ENCODE data around the gene SLC37A1.

DNA sequence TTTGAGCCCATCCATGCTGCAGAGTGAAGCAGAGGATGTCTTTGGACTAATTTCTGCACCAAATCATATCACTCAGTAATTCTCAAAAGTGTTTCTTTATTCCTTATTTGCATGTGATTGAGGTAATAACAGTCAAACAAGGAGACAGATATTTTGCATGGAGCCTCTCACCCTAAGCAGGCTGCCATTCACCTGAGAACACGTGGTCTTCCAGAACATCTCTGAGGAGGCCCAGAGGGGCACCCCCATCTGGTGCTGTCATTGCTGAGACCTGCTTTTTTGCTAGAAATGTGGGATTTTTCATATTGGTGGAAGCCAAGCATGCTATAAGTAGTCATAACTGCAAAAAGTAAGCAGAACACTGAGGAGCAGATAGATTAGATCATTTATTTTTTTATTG, 7.7 kb downstream of the SLC37A1 start:
- TF ChIP-seq EZH2 (IDR thresholded peaks at IDR 0.05; ENCODE audit: borderline replicate concordance, low read depth, low read length, poor library complexity, severe bottlenecking), result no peak
- TF ChIP-seq, protein P1, sequence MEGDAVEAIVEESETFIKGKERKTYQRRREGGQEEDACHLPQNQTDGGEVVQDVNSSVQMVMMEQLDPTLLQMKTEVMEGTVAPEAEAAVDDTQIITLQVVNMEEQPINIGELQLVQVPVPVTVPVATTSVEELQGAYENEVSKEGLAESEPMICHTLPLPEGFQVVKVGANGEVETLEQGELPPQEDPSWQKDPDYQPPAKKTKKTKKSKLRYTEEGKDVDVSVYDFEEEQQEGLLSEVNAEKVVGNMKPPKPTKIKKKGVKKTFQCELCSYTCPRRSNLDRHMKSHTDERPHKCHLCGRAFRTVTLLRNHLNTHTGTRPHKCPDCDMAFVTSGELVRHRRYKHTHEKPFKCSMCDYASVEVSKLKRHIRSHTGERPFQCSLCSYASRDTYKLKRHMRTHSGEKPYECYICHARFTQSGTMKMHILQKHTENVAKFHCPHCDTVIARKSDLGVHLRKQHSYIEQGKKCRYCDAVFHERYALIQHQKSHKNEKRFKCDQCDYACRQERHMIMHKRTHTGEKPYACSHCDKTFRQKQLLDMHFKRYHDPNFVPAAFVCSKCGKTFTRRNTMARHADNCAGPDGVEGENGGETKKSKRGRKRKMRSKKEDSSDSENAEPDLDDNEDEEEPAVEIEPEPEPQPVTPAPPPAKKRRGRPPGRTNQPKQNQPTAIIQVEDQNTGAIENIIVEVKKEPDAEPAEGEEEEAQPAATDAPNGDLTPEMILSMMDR (conservative IDR thresholded peaks at IDR 0.05; ENCODE audit: low read depth, low read length), result no peak

All from A673 (cell line).